GM20000 (cell line): Measurements from ENCODE around the gene IL20.

ENCODE experiments used
- DNase-seq: peaks from one replicate; pipeline ENCODE4 v3.0.0; 2012; ENCODE audit warnings: low spot score
- CTCF ChIP-seq: IDR thresholded peaks from 2 replicates; pipeline ENCODE4 v1.5.1; 2012; ENCODE audit warnings: mild to moderate bottlenecking, control low read depth; ENCODE audit errors: extremely low read depth, missing control alignments

Gene IL20, protein sequence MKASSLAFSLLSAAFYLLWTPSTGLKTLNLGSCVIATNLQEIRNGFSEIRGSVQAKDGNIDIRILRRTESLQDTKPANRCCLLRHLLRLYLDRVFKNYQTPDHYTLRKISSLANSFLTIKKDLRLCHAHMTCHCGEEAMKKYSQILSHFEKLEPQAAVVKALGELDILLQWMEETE

DNA sequence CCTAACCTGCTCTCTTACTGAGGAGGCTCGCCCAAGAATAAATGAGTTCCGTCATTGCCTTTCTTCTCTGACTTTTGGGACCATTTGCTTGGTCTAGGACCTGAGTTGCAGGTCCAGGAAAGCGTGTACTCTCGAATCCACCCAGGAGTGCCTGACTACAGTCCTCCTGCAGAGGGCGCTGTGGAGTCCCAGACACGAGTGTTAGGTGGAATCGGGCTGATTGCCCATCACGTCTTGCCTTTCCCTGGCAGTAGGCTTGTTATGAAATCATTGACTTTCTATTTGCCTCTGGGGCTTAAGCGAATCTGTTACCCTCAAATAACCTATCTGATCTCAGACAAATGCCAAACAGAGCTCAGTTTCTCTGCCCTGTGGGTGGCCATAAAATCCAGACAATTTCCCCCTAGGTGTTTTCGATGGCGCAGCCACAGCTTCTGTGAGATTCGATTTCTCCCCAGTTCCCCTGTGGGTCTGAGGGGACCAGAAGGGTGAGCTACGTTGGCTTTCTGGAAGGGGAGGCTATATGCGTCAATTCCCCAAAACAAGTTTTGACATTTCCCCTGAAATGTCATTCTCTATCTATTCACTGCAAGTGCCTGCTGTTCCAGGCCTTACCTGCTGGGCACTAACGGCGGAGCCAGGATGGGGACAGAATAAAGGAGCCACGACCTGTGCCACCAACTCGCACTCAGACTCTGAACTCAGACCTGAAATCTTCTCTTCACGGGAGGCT, at the start of gene IL20:
Gene IL20 (plus strand): TSS at position 685 of the 733 bp plus-strand sequence. CDS start 230 bp downstream, outside the sequence.
- peak; percentile 71 for DNase-seq
- peak; percentile 64 for TF ChIP-seq CTCF

- TF ChIP-seq CTCF, result no peak
Measured at GRCh38 chr1:206816390-206817287, 48.8 kb upstream of the IL20 start.

GRCh38 chr1:206821493-206821892, 43.9 kb upstream of the IL20 start:
- DNase-seq, result no peak
- TF ChIP-seq CTCF, result no peak

More at GRCh38 chr1:206816390-206817287, 48.8 kb upstream of the IL20 start:
- DNase-seq, result no peak

DNA sequence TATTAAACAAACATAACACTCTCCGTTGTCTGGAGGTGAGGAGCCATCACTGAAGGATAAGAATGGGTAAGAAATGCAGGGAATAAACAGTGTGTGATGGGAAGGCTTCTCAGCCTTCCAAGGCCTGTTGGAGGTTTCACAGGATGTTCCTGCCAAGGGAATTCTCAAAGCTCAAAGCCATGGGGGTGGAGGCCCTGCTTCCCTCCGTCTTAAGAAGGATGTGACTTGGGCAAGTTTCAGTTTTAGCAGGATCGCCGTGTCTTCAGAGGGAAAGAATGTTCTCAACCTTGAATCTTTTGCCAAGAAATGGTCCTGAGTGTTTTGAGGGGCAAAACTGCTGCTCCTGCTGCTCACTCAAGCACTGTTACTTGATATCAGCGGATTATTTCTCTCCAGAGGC, 41.7 kb upstream of the IL20 start:
- TF ChIP-seq CTCF, result no peak

GRCh38 chr1:206824331-206824730, 41.1 kb upstream of the IL20 start:
- no peak for TF ChIP-seq CTCF
- no peak for DNase-seq

More for the DNA sequence above, 41.7 kb upstream of the IL20 start:
- no peak for DNase-seq

- no peak for DNase-seq
- TF ChIP-seq CTCF, result no peak
Measured at GRCh38 chr1:206826394-206826793, 39.0 kb upstream of the IL20 start.
